ENCODE measurements around the gene SUGP2.

The SUGP2 gene

DNA sequence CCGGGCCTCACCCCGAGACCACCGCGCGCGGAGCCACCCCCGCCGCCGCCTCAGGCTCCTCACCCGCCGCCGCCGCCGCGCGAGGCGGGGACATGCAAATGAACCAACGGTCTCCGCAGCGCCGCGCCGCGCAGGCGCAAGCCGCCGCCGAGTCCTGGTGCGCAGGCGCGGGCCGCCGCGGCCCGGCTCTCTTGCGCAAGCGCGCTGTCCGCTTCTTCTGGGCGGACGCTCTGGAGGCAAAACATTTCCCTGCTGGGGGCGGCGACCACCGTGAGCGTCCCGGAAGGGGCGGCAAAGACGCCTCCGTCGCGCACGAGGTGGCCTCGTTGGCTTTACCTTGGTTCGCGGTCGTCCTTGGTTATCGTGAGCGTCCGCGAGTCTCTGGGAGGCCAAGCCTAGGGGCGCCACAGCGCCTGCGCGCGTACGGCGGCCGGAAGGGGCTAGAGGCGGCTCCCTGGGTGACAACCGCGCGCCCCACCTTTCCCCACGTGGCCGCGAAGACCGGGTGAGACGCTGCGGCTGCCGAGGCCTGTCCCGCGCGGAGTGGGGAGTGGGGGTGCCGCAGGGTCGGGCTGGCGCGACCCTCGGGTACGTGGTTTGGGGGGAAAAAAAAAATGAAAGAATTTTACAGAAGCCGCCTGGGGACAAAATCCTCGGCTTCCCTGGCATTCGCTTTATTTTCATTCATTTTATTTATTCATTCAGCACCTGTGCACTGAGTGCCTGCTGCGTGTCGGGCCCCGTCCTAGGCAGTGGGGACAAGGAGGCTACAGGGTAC is at the start of gene SUGP2, which contains the start of gene ARMC6:
Gene SUGP2 (minus strand): TSS at position 92 of the 778 bp plus-strand sequence. CDS start 2,446 bp downstream, outside the sequence.
Gene ARMC6 (plus strand): TSS at position 178 of the 778 bp plus-strand sequence. CDS start 607 bp downstream, outside the sequence.
- DNase-seq, result peak; percentile 82

DNA sequence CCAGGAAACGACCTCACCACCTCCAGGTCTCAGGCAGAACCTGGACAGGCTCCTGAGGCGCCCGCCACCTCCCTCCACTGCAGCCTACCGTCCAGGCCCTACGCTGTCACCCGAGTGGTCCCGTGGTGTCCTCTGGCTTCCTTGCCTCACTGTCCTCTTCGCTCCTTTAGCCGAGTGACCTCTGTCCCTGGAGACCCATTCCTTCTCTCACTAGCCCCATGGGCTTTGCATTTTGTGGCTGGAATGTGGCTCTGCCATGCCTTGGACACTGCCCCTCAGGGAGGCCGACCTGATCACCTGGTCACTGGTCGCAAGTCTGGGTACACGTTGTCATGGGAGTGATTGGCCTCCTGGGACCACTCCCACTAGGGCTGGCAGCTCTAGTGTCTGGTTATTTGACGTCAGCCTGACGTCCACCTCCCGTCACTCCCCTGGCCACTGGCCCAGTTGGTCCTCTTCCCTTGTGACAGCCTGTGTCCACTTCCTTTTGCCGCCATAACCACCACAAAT is 48.4 kb upstream of the SUGP2 start:
- no peak for DNase-seq

DNA sequence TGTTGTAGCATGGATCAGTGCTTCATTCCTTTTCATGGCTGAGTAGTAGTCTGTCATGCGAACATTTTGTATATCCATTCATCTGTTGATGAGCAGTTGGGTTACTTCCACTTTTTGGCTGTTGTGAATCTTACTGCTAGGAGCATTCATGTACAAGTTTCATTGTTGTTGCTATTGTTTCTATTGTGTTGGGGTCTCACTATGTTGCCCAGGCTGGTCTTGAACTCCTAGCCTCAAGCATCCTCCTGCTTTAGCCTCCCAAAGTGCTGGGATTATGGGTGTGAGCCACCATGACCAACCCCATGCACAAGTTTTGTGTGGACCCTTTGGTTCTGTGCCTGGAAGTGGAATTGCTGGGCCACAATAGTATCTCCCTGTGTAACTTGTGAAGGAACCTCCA is 46.3 kb upstream of the SUGP2 start:
- no peak for DNase-seq

DNA sequence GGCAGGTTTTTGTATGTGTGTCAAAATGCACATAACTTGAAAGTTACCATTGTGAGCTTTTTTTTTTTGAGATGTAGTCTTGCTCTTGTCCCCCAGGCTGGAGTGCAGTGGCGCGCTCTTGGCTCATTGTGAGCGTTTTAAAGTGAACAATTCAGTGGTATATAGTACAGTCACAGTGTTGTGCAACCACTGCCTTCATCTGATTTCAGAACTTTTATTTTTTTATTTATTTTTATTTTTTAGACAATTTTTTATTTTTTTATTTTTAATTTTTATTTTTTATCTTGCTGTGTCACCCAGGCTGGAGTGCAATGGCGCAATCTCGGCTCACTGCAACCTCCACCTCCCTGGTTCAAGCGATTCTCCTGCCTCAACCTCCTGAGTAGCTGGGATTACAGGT is 45.5 kb upstream of the SUGP2 start:
- DNase-seq, result no peak

DNA sequence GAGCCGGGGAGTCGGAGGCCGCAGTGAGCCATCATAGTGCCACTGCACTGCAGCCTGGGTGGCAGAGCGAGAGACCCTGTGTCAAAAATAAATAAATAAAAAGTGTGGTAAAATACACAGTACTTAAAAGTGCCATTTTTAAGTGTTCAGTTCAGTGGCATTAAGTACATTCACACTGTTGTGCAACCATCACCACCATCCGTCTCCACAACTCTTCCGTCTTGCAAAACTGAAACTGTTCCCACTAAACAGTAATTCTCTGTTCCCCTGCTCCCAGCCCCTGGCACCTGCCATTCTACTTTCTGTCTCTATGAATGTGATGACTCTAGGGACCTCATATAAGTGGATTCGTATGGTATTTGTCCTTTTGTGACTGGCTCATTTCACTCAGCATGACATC is 43.8 kb upstream of the SUGP2 start:
- DNase-seq, result no peak

DNA sequence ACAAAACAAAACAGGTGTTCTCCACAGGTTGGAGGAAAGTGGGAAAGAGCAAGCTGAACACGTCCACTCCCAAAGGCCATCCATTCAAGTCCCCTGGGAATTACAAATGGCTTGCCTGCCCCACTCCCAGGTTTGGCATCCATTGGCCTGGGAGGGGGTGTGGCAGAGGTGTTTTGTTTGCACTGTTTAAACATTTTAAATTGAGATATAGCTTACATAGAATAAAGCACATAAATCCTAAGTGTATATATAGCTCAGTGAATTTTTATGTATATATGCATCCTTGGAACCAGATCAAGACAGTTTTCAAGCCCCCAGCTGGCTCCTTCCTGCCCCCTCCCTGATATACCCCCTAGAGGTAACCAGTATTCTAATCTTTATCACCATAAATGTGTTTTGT is 43.2 kb upstream of the SUGP2 start:
- no peak for DNase-seq

DNA sequence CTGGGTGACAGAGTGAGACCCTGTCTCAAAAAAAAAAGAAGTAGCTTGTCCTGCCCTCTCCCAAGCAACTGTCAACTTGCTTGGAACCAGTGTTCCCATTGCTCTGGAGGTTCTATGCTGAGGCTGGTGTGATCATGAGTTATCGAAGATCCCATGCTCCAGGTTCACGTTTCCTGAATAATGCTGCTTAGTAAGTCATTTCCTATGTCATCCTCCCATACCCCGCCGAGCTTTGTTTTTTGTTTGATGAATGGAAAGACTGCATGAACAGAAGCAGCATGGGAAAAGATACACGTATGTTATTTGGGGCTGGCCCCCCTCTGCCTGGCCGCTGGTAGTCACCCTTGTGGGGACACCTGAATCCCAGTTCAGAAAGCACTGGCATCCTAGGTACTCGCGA is 41.8 kb upstream of the SUGP2 start:
- DNase-seq, result no peak

DNA sequence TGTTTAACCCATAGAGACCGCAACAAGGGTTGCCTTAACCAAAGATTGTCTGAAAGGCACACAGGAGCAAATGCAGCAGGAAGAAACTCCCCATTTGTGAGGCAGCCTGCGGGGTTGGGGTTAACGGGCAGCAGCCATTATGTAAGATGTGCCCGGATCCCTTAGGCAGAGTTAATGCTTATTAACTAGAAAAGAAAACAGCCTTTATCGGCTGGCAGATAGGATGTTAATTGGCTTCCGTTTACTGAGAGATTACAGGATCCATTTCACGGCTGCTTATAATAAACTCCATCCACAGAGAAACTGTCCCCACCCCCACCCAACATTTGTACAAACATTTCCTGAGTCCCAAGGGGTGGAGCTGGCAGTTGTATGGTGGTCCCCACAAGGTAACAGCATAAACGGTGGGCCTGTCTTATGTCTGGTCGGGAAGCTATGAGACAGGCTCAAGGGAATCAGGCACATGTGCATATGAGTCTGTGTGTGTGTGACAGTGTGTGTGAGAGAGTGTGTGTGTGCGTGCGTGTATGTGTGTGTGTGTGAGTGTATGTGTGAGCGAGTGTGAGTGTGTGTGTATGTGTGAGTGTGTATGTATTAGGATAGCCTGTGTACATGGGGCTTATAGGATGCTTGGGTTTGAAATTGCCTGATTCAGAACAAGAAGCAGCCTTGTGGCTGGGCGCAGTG is 41.0 kb upstream of the SUGP2 start:
- DNase-seq, result no peak

DNA sequence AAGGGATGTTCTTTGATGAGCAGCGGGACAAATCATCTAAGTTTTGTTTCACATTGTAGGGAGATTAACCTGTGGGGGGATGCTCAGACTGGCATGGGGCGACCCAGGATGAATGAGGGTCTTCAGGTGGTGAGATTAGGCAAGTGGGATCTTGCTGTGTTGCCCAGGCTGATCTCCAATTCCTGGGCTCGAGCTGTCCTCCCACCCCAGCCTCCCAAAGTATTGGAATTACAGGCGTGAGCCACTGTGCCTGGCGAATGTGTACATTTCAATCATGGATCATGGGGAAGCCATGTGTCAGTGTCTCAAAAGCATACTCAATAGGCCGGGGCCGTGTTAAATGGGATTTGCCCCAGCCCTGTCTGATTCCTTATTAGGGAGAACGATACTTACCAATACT is 38.6 kb upstream of the SUGP2 start:
- no peak for DNase-seq

DNA sequence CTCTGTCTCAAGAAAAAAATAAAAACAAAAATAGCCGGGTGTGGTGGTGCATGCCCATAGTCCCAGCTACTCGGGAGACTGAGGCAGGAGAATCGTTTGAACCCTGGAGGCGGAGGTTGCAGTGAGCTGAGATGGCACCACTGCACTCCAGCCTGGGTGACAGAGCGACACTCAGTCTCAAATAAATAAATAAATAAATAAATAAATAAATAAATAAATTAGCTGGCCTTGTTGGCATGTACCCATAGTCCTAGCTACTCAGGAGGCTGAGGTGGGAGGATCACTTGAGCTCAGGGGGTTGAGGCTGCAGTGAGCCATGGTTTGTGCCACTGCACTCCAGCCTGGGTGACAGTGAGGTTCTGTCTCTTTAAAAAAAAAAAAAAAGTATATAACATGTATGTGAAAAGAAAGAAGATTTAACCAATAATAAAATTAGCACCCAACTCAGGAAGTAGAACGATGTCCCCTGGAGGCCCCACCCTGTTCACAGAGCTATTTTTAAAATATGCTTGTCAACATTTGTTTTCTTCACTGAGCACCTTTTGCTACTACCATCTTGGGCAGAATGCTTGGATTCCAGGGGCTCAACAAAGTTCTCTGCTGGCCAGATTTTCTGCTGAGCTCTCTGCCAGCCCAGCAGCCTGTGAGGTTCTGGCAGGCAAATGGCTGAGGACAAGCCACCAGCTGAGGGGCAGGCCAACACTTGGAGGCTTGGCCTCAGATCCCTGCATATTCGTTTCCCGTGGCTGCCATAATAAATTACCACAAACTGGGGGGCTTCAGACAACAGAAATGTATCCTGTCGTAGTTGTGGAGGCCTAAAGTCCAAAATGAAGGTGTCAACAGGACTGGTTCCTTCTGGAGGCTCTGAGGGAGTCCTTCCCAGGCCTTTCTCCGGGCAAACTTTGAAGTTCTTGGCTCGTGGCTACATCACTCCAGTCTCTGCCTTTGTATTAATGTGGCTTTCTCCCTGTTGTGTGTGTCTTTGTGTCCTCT is 35.6 kb upstream of the SUGP2 start:
- DNase-seq, result peak; percentile 9

DNA sequence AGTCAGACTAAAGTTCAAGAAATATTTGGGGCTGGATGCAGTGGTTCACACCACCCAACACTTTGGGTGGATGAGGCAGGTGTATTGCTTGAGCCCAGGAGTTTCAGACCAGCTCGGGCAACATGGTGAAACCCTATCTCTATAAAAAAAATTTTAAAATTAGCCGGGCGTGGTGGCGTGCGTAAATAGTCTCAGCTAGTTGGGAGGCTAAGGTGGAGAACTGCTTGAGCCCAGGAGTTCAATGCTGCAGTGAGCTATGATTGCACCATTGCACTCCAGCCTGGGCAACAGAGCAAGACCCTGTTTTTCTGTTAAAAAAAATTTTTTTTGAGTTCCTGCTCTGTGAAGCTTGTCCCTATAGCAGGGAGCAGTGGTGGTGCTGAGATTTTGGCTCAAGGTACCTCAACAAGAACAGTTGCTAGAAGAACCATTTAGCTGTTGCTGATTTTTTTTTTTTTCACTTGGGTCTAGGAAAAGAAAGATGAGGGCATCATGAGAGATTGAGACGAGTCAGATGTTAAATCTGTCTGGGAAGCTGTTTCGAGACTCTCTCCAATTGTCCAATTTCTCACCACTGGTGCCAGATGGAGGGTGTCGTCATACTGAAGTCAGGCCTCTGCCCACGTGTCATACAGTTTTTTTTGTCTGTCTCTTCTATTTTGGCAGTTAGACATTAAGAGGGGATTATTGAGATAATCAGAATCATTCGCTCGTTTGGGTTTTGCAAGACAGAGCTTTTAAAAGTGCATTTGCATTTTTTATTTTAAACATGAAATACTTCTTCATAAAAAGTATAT is 34.2 kb upstream of the SUGP2 start:
- DNase-seq, result peak; percentile 50

DNA sequence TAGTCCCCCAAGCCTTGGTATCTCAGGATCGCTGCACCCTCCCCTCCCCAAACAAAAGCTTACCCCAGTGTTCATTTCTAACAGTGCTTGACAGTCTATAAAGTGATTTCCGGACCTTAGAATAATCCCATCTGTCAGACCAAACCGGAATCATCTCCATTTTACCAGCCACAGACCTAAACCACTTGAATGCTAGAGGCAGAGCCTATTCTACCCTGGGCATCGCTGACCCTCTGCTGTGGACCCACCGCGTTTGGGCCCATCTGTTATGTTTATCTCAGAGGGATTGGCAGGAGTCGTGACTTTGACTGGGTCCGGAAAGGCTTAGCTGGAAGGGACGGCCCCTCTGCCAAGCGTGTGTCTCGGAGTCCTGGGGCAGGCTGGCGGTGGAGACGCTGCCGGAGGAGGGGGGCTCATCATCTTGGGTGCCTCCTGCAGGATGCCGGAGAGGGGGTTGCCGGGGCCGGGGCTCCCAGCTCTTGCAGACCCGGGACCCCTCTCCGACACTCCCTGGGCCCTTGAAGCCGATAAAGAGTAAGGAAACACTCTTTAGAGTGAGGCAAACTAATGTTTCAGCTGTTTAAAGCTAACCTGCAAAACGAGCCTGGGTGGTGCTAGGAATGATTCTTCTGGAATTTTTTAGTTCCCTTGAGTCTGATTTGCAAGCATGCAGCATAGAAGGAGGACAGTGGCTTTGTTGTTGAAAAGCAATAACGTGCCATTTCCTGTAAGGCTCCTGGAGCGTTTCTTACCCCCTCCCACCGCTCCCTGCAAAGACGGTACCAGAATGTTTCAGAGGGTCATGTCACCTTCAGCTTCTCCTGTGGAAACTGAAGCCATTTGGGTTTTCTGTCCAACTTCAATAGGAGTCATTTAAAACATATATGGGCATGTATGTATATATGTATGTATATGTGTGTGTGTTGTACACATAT is 31.8 kb upstream of the SUGP2 start:
- no peak for DNase-seq

DNA sequence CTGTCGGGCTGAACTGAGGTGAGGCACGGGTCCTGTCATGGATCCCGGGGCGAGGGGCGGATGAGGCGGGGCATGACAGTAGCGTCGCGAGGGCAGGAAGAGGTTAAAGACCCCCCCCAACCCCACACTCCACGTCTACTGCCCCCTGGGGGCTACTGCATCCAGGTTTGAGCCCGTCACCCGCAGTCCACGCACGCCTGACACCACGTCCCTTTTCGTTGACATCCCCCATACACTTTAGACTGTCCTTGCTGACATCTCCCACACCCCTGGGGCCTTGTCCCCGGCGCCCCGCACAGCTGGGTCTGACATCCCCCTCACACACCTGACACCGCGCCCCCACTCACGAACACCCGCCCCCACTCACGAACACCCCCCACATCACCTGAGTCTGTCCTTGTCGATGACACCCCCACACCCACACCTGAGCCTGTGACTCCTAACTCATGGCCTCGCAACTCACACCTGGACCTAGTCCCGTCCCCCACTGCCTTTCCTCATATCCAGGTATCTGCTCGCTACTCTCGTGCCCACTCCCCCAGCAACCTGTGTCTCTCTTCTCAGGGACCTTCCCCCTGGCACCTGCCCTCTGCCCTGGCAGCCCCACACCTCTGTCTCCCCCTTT is 30.9 kb upstream of the SUGP2 start:
- DNase-seq, result no peak

DNA sequence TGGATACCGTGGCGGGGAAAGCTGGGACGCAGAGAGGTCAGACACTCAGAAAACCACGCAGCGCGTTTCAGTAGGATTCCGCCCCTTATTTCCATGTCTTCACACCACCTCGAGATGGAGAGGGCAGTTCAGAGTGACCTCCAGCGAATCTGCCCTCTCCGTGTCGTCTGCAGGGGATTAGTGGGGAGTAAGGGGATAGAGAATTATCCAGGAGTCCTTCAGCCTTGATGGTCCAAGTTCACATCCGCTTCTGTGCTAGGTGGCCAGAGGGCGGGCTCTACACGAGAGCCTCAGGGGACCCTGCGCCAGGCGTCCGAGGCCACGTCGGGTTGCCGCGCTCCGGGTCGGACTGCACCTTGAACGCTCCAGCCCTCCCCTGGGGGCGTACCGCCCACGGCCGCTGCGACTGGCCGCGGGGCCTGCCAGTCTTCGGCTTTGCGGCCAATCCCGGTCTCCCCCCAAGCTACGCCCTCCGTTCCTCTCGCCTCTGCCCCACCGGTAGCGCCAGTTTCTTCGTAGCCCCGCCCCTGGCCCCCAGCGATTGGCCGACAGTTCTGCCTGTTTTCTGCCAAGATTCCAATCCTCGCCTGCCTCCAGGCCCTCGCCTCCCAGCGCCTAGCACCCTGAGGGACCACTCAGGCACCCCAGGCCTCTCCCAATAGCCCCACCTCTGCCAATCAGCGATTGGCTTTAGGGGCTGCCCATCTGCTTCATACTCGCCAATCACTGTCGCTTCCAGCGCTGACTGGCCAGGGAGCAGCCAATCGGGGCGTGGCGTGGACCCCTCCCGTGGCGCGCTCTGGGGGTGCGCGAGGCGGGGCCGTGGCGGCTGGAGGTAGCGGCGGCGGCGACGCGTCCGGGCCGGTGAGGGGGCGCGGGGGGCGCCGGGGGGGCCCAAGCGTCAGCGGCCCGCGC is 30.1 kb upstream of the SUGP2 start, which contains the start of gene SLC25A42:
Gene SLC25A42 (plus strand): TSS at position 812 of the 915 bp plus-strand sequence. CDS start 32,131 bp downstream, outside the sequence.
- DNase-seq, result peak; percentile 99

DNA sequence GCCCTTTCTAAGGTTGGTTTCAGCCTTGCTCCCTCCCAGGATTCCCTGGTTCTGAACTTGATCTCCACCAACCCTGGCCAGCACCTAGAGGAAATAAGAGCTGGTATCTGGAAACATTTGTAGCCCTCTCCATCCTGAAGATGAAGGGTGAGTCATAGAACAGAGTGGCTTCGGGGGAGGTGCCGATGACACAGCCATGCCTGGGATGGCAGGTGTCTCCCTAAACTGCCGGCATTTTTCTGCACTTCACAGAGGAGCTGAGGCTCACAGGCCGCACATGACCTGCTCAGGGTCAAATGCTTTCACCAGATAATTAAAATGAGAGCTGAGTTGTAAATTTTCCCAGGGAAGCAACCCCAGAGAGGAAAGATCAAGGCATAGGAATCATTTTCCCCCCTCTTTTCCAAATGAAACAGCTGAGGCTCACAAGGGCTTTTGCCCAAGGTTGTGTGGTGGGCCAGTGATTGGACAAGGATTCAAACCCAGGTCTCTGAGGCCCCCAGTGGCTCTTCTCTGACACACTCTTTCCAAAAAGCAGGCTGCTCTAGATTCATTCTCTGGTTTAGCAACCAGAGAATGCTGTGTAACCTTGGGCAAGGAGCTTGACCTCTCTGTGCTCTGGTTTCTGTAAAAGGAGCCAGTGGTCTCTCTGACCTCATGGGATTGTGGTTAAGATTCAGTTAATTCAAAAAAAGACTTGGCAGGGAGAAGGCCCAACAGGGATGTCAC is 29.3 kb upstream of the SUGP2 start:
- no peak for DNase-seq

DNA sequence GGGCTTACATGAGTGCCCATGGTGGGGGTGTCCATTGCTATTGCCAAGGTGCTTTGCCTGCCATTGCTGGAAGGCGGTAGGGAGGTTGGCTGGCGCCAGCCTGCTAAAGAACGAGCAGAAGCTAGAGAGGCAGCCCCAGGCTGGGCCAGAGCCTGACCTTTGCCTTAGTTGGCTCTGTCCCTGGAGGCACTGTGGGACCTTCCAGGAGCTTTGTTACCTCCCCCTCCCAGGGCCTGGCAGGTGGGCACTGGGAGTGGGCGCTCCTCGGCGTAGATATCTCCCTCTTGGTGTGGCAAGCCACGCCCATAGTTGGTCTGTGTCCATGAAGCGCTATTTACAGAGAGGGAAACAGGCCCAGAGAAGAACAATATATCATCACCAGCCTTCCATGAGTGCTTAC is 28.2 kb upstream of the SUGP2 start:
- DNase-seq, result no peak

DNA sequence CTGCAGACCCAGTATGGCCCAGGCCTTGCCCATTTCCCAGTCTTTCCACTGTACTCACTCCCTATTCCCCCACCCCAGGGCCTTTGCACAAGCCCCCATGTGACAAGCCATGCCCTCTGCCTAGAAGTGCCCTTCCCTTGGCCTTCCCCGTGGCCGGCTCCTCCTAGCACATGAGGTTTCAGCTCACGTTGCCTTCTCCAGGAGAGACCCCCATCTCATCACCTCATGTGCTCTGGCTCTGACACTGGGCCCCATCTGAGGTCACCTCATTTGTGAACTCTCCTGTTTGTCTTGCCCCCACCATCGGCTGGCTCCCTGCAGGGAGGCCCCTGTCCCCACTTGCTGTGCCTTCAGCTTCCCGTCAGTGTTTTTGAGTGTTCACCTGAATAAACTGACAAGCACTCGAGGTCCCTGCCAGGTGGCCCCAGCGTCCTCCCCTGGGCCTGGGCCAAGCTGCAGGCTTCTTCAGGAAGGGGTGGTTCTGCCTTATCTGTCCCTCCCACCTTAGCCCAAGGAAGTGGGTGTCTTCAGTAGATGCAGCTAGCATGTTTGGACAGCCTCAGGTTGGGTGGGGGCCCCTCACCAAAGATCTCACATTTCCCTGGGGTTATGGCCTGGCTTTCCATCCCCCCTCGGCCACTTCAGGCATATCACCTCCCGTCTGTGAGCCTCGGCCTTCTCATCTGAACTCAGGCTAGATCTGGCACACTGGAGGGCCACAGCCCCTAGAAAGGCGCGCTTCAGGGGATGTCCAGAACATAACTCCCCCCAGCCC is 26.7 kb upstream of the SUGP2 start:
- no peak for DNase-seq
